A673 (cell line): ENCODE measurements around the gene DNAH1. TPM values are rescaled to one million over a fixed set of nuclear protein-coding genes. Genes with fewer than 3 reads are reported as not detected.

Experiments used
- BruUV-seq: library from RNA; stranded (reverse); fragments of 400-500 nt; replicated peaks from 2 replicates; lab custom pipeline; 2021; lab: Mats Ljungman, UMichigan
- CTCF ChIA-PET: fragments of 300-600 bp; sonication (Branson Sonifier 250); formaldehyde crosslinking; loops from one replicate; lab custom pipeline; 2022; ENCODE audit warnings: antibody characterized with exemption; lab: Charles Lee
- POLR2A ChIA-PET: fragments of 300-600 bp; sonication (Branson Sonifier 250); formaldehyde crosslinking; loops from one replicate; lab custom pipeline; 2022; ENCODE audit warnings: antibody characterized with exemption; ENCODE audit not compliant: low non-redundant PET; lab: Charles Lee
- DNase-seq: peaks from one replicate; pipeline ENCODE4 v3.0.0-alpha.2; 2015; ENCODE audit warnings: low spot score
- H3K27ac ChIP-seq: fragments of 200-600 bp; sonication (generic); 2 replicates; pipeline ENCODE4 v1.5.1; 2016; ENCODE audit warnings: mixed run types, low read depth, mild to moderate bottlenecking, mixed read lengths, antibody characterized with exemption, low read length; ENCODE audit not compliant: poor library complexity, severe bottlenecking
- H3K27me3 ChIP-seq: fragments of 200-600 bp; sonication (generic); replicated peaks from 2 replicates; pipeline ENCODE4 v1.6.1; 2017; ENCODE audit warnings: mixed run types, low read depth, mild to moderate bottlenecking, mixed read lengths, antibody characterized with exemption, low read length; ENCODE audit not compliant: insufficient read depth, poor library complexity
- H3K36me3 ChIP-seq: fragments of 200-600 bp; sonication (generic); 2 replicates; pipeline ENCODE4 v1.6.1; 2016; ENCODE audit warnings: mixed run types, mild to moderate bottlenecking, mixed read lengths, antibody characterized with exemption, low read length; ENCODE audit not compliant: insufficient read depth, poor library complexity, severe bottlenecking
- H3K4me1 ChIP-seq: fragments of 200-600 bp; sonication (generic); 2 replicates; pipeline ENCODE4 v1.6.1; 2017; ENCODE audit warnings: mixed run types, mild to moderate bottlenecking, mixed read lengths, antibody characterized with exemption, low read length; ENCODE audit not compliant: insufficient read depth, poor library complexity, severe bottlenecking
- H3K4me3 ChIP-seq: fragments of 200-600 bp; sonication (generic); 2 replicates; pipeline ENCODE4 v1.5.1; 2016; ENCODE audit warnings: low read depth, mixed run types, mild to moderate bottlenecking, mixed read lengths, low read length; ENCODE audit not compliant: poor library complexity, severe bottlenecking
- H3K9me3 ChIP-seq: fragments of 200-600 bp; sonication (generic); 2 replicates; pipeline ENCODE4 v1.6.1; 2016; ENCODE audit warnings: mixed run types, low read depth, mild to moderate bottlenecking, mixed read lengths, antibody characterized with exemption, low read length; ENCODE audit not compliant: poor library complexity, severe bottlenecking
- EZH2 ChIP-seq: fragments of 200-600 bp; sonication (generic); IDR thresholded peaks from 2 replicates; pipeline ENCODE4 v1.6.1; 2017; ENCODE audit warnings: borderline replicate concordance, low read depth, mild to moderate bottlenecking, mixed read lengths, antibody characterized with exemption, low read length; ENCODE audit not compliant: poor library complexity, severe bottlenecking
- intact Hi-C: fragments of 100-400 bp; cut with micrococcal nuclease; formaldehyde crosslinking; loops from one replicate; pipeline ENCODE4 v1.10.0; 2022; ENCODE audit not compliant: unreplicated experiment
- total RNA-seq: library from RNA; stranded (reverse); gene quantifications from 2 replicates; pipeline ENCODE4 v1.2.3, GENCODE V29; 2021
- TF ChIP-seq, protein P1 (sequence below): fragments of 300-800, 200-600 bp; sonication (generic); conservative IDR thresholded peaks from 2 replicates; pipeline ENCODE4 v1.5.1; 2017; ENCODE audit warnings: low read depth, mild to moderate bottlenecking, antibody characterized with exemption, low read length, moderate library complexity, mixed read lengths

Gene DNAH1
- total RNA-seq, 1 experiment from 2014 or later: 1.3 TPM

DNA sequence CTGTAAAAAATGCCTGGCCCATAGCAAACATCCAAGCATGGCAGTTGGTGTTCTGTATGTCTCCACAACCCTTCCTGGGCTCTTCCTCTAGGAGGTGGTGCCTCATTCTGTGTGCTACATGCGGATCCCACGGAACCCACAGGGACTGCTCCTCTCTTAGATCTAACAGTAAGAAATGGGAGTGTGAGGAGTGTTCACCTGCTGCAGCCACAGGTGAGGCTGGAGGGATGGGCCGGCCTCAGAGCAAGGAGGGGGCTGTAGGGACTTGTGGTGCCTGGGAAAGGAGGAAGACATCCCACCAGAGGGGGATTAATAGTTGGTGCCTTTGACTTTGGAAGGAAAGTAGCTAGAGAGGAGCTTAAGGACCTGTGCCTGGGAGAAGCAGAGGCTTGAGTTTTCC, 106.5 kb downstream of the DNAH1 start:
- intact Hi-C loops: no loop called here
- no peak overlapping the region for H3K27ac ChIP-seq

DNA sequence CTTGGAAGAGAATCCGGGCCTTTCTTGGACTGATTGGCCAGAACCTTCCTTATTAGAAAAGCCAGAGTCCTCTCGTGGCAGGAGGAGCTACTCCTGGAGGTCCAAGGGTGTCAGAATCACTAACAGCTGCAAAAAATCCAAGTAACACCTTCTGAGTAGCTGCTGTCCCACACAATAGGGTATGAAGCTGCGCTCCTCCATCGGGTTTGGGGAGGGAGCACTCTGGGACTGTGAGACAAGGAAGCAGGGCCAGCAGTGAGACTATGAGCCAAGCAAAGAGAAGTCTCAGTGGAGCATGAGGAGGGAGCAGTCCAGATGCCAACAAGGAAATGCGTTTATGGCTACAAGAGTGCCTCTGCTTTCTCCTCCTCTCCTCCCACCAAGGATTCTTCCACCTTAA, 107.1 kb downstream of the DNAH1 start:
- Histone ChIP-seq H3K4me1 (no peaks in the 10 kb centered on the region), H3K4me3 (no peak overlapping the region), H3K36me3 (no peaks in the 10 kb centered on the region), H3K27ac (no peak overlapping the region), H3K27me3 (no peaks in the 10 kb centered on the region), H3K9me3 (no peaks in the 10 kb centered on the region)
- no TSS peak for BruUV-seq
- intact Hi-C loops: no loop called here
- POLR2A ChIA-PET: no interaction called here
- TF ChIP-seq, protein P1, sequence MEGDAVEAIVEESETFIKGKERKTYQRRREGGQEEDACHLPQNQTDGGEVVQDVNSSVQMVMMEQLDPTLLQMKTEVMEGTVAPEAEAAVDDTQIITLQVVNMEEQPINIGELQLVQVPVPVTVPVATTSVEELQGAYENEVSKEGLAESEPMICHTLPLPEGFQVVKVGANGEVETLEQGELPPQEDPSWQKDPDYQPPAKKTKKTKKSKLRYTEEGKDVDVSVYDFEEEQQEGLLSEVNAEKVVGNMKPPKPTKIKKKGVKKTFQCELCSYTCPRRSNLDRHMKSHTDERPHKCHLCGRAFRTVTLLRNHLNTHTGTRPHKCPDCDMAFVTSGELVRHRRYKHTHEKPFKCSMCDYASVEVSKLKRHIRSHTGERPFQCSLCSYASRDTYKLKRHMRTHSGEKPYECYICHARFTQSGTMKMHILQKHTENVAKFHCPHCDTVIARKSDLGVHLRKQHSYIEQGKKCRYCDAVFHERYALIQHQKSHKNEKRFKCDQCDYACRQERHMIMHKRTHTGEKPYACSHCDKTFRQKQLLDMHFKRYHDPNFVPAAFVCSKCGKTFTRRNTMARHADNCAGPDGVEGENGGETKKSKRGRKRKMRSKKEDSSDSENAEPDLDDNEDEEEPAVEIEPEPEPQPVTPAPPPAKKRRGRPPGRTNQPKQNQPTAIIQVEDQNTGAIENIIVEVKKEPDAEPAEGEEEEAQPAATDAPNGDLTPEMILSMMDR: no peak
- TF ChIP-seq EZH2: no peak
- CTCF ChIA-PET: no interaction called here
- DNase-seq: no peak

More for the DNA sequence above, 106.5 kb downstream of the DNAH1 start:
- Histone ChIP-seq H3K27me3 (no peaks in the 10 kb centered on the region), H3K4me1 (no peaks in the 10 kb centered on the region), H3K4me3 (no peak overlapping the region), H3K36me3 (no peaks in the 10 kb centered on the region), H3K9me3 (no peaks in the 10 kb centered on the region)
- ChIA-PET CTCF (no interaction called here), POLR2A (no interaction called here)
- no TSS peak for BruUV-seq
- no peak for DNase-seq
- TF ChIP-seq EZH2: no peak
- TF ChIP-seq, protein P1: no peak

DNA sequence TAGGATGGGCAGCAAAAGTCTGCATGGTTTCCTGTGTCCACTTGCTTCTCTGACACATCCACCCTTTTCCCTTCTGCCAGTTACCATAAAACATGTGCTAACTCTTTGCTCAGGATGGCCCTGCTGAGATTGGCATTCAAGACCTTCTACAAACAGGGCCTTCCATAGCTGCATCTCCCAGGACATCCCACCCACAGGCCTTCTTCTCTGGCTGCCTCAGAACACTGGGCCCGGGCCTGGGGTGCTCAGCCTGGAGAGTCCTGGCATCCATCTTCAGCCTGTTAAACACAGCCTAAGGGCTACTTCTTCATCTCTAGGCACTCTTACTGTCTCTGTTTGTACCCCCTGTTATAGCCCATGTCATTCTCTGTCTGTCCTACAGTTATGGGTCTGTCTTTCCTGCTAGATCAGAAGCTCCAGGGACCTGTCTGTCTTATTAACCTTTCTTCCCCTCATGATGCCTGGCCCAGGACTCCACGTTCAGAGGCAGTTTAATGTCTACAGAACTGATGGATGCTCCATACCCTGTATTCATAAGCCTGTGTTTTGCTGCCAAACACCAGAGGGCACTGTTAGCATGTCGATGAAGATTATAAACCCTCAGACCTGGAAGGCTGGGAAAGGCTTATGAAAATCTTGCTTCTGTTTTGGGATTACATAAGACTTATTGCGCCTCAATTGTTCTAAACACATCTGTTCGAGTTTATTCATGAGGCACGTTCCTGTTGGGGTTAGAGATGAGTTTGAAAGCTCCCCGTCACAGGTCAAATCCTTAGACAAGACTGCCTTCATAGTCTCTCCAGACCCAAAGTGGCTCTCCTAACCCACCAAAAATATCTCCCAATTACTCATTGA, 112.3 kb downstream of the DNAH1 start:
- Histone ChIP-seq H3K4me1 (no peaks in the 10 kb centered on the region), H3K4me3 (no peak overlapping the region), H3K27me3 (no peaks in the 10 kb centered on the region), H3K9me3 (no peaks in the 10 kb centered on the region), H3K27ac (no peak overlapping the region), H3K36me3 (no peaks in the 10 kb centered on the region)
- peak; percentile 60 for DNase-seq
- ChIA-PET CTCF (interaction anchor here (0.6 kb wide), 1 partner anchor 460 kb away, joined by 3 read pairs; no protein-coding TSS in a partner anchor), POLR2A (no interaction called here)
- BruUV-seq: no TSS peak
- intact Hi-C loops: no loop called here
- TF ChIP-seq, protein P1: peak; percentile 68
- no peak for TF ChIP-seq EZH2
